Measurements from ENCODE around the gene ZNF483. TPM values are rescaled to one million over a fixed set of nuclear protein-coding genes. Genes with fewer than 3 reads are reported as not detected.

ZNF483 gene
- total and polyA plus RNA-seq, 4 donors: 0.03 to 2.5 (median 0.65) TPM

DNA sequence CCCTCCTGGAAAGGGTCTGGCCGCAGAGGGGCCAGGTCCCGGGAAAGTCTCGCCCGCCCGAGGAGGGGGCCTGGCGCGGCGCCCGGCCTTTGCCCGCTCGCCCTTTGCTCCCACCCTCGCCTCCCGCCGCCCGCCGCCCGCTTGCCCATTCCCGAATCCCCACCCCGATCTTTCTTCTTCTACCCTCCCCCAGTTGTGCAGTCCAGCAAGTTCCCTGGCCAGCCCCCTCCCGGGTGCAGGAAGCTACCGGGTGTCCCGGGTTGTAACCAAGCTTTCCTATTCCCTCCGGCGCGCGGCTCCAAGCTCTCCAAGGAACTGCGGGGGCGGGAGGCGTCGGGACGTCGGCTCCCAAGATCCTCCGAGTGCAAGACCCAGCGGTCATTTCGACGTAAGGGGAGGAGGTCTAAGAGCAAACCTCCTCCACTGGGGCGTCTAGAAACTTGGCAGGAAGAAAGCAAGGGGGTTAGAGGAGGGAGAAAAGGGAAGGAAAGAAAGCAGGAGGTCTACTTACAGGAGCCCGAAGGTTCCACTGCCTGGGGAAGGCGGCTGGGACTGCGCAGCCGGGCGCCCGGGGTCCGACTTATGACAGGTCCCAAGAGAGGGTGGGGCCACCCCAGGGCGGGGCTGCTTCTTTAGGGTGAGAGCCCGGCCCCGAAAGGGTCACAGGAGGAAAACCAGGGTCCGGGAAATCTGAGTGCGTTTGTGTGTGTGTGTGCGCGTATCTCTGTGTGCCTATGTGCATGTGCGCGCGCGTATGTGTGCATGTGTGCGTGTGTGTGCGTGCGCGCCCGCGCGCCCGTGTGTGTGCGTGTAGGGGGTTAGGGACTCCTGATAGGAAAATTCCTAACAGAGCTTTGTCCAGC is 74.3 kb downstream of the ZNF483 start, which contains the start of gene PTGR1 (continued):
- TF ChIP-seq, protein P1, sequence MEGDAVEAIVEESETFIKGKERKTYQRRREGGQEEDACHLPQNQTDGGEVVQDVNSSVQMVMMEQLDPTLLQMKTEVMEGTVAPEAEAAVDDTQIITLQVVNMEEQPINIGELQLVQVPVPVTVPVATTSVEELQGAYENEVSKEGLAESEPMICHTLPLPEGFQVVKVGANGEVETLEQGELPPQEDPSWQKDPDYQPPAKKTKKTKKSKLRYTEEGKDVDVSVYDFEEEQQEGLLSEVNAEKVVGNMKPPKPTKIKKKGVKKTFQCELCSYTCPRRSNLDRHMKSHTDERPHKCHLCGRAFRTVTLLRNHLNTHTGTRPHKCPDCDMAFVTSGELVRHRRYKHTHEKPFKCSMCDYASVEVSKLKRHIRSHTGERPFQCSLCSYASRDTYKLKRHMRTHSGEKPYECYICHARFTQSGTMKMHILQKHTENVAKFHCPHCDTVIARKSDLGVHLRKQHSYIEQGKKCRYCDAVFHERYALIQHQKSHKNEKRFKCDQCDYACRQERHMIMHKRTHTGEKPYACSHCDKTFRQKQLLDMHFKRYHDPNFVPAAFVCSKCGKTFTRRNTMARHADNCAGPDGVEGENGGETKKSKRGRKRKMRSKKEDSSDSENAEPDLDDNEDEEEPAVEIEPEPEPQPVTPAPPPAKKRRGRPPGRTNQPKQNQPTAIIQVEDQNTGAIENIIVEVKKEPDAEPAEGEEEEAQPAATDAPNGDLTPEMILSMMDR (IDR thresholded peaks at IDR 0.05; ENCODE audit: low read depth, low read length, missing input control): no peak

DNA sequence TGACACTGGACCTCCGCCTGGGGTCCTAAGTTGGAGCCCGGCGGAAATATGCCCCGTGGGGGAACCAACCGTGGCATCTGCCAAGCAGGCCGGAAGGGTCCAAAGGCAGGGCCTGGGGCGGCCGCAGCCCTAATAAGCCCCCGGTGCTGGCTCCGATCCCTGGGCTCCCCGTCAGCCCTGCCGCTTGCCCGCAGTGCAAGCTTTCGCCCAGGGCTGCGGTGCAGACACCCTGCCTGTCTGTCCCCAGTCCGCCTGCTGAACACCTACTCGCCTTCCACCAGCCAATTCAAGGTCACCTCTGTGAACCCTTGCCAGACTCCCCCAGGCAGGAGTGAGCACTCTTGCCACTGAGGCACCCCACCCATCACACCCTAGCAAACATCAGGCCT is 75.0 kb downstream of the ZNF483 start:
- H3K27ac ChIP-seq (ENCODE audit: low read depth in 1 of 2, low read length in 2 of 2): peak overlapping the region; percentile 95 to 96
- H3K9ac ChIP-seq (ENCODE audit: low read depth in 1 of 2, low read length in 2 of 2): peak overlapping the region; percentile 69 to 78
- no peaks in the 10 kb centered on the region for H3K9me3 ChIP-seq (ENCODE audit: control insufficient read depth in 4 of 4, low read length in 3 of 4)
- DNase-seq (ENCODE audit: low spot score): no peak
- 15% methylated on average over 17 of the region's 17 CpGs for WGBS
- no peak for TF ChIP-seq FOXA2 (IDR thresholded peaks at IDR 0.05)
- H3K4me1 ChIP-seq (ENCODE audit: control insufficient read depth in 4 of 4, insufficient read depth in 4 of 4, low read length in 3 of 4): peaks cover 11 to 66% (median 51%) of the 10 kb centered on the region in 4 donors
- H3K36me3 ChIP-seq (ENCODE audit: control insufficient read depth in 4 of 4, insufficient read depth in 3 of 4, low read depth in 1 of 4, low read length in 3 of 4): peaks cover 0 to 16% (median 10%) of the 10 kb centered on the region in 4 donors
- H3K4me3 ChIP-seq (ENCODE audit: low read depth in 1 of 3, low read length in 3 of 3): peak overlapping the region; percentile 84 to 95 (median 94)
- H3K27me3 ChIP-seq (ENCODE audit: control insufficient read depth in 4 of 4, insufficient read depth in 4 of 4, low read length in 3 of 4): no peaks in the 10 kb centered on the region

GRCh38 chr9:111601237-111602018 is 76.4 kb downstream of the ZNF483 start:
- Histone ChIP-seq H3K4me3 (ENCODE audit: low read depth in 1 of 3, low read length in 3 of 3) (peak overlapping the region in 2 of 3 donors; percentile 3 to 18), H3K4me1 (ENCODE audit: control insufficient read depth in 4 of 4, insufficient read depth in 4 of 4, low read length in 3 of 4) (peaks cover 11 to 62% (median 48%) of the 10 kb centered on the region in 4 donors), H3K36me3 (ENCODE audit: control insufficient read depth in 4 of 4, insufficient read depth in 3 of 4, low read depth in 1 of 4, low read length in 3 of 4) (peaks cover 0 to 9% (median 4%) of the 10 kb centered on the region in 4 donors), H3K27me3 (ENCODE audit: control insufficient read depth in 4 of 4, insufficient read depth in 4 of 4, low read length in 3 of 4) (no peaks in the 10 kb centered on the region), H3K9ac (ENCODE audit: low read depth in 1 of 2, low read length in 2 of 2) (peak overlapping the region in 1 of 2 donors; percentile 55), H3K9me3 (ENCODE audit: control insufficient read depth in 4 of 4, low read length in 3 of 4) (no peaks in the 10 kb centered on the region), H3K27ac (ENCODE audit: low read depth in 1 of 2, low read length in 2 of 2) (peak overlapping the region; percentile 6 to 55)
- TF ChIP-seq RXRA (IDR thresholded peaks at IDR 0.05): peak; percentile 16 to 72
- TF ChIP-seq FOXA1 (IDR thresholded peaks at IDR 0.05): no peak
- TF ChIP-seq HNF4A (conservative IDR thresholded peaks at IDR 0.05): peak in 1 of 2 donors; percentile 65
- TF ChIP-seq, protein P2, sequence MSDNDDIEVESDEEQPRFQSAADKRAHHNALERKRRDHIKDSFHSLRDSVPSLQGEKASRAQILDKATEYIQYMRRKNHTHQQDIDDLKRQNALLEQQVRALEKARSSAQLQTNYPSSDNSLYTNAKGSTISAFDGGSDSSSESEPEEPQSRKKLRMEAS (IDR thresholded peaks at IDR 0.05): no peak
- TF ChIP-seq, protein P3, sequence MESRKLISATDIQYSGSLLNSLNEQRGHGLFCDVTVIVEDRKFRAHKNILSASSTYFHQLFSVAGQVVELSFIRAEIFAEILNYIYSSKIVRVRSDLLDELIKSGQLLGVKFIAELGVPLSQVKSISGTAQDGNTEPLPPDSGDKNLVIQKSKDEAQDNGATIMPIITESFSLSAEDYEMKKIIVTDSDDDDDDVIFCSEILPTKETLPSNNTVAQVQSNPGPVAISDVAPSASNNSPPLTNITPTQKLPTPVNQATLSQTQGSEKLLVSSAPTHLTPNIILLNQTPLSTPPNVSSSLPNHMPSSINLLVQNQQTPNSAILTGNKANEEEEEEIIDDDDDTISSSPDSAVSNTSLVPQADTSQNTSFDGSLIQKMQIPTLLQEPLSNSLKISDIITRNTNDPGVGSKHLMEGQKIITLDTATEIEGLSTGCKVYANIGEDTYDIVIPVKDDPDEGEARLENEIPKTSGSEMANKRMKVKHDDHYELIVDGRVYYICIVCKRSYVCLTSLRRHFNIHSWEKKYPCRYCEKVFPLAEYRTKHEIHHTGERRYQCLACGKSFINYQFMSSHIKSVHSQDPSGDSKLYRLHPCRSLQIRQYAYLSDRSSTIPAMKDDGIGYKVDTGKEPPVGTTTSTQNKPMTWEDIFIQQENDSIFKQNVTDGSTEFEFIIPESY (IDR thresholded peaks at IDR 0.05): peak; percentile 33
- TF ChIP-seq, protein P1 (IDR thresholded peaks at IDR 0.05; ENCODE audit: low read depth, low read length, missing input control): no peak
- peak; percentile 28 to 92 for TF ChIP-seq JUND (IDR thresholded peaks at IDR 0.05)
- peak; percentile 35 for TF ChIP-seq ATF3 (IDR thresholded peaks at IDR 0.05)
- TF ChIP-seq, protein P4, sequence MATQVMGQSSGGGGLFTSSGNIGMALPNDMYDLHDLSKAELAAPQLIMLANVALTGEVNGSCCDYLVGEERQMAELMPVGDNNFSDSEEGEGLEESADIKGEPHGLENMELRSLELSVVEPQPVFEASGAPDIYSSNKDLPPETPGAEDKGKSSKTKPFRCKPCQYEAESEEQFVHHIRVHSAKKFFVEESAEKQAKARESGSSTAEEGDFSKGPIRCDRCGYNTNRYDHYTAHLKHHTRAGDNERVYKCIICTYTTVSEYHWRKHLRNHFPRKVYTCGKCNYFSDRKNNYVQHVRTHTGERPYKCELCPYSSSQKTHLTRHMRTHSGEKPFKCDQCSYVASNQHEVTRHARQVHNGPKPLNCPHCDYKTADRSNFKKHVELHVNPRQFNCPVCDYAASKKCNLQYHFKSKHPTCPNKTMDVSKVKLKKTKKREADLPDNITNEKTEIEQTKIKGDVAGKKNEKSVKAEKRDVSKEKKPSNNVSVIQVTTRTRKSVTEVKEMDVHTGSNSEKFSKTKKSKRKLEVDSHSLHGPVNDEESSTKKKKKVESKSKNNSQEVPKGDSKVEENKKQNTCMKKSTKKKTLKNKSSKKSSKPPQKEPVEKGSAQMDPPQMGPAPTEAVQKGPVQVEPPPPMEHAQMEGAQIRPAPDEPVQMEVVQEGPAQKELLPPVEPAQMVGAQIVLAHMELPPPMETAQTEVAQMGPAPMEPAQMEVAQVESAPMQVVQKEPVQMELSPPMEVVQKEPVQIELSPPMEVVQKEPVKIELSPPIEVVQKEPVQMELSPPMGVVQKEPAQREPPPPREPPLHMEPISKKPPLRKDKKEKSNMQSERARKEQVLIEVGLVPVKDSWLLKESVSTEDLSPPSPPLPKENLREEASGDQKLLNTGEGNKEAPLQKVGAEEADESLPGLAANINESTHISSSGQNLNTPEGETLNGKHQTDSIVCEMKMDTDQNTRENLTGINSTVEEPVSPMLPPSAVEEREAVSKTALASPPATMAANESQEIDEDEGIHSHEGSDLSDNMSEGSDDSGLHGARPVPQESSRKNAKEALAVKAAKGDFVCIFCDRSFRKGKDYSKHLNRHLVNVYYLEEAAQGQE (IDR thresholded peaks at IDR 0.05): peak; percentile 22
- no peak for TF ChIP-seq YY1 (IDR thresholded peaks at IDR 0.05)
- 47% methylated on average over 10 of the region's 10 CpGs for WGBS
- no peak for DNase-seq (ENCODE audit: low spot score)
